ENCODE results near the gene DPYD.

The DPYD gene

GRCh38 chr1:97457446-97458089, 463.3 kb downstream of the DPYD start:
- DNase-seq (ENCODE audit: low read depth in 2 of 2, low spot score in 1 of 2) = no peak

- DNase-seq (ENCODE audit: low read depth in 2 of 2, low spot score in 1 of 2) = no peak
Measured at GRCh38 chr1:97451944-97452343, 468.9 kb downstream of the DPYD start.

GRCh38 chr1:97451046-97451826, 469.6 kb downstream of the DPYD start:
- no peak for DNase-seq (ENCODE audit: low read depth in 2 of 2, low spot score in 1 of 2)

- no peak for DNase-seq (ENCODE audit: low read depth in 2 of 2, low spot score in 1 of 2)
Measured at GRCh38 chr1:97441966-97442365, 478.9 kb downstream of the DPYD start.

GRCh38 chr1:97433824-97434177, 487.0 kb downstream of the DPYD start:
- no peak for DNase-seq (ENCODE audit: low read depth in 2 of 2, low spot score in 1 of 2)

- DNase-seq (ENCODE audit: low read depth in 2 of 2, low spot score in 1 of 2) = no peak
Measured at GRCh38 chr1:97433094-97433823, 487.6 kb downstream of the DPYD start.

GRCh38 chr1:97427371-97427770, 493.5 kb downstream of the DPYD start:
- no peak for DNase-seq (ENCODE audit: low read depth in 2 of 2, low spot score in 1 of 2)

- no peak for DNase-seq (ENCODE audit: low read depth in 2 of 2, low spot score in 1 of 2)
Measured at GRCh38 chr1:97424209-97424608, 496.6 kb downstream of the DPYD start.

GRCh38 chr1:97423403-97423802, 497.4 kb downstream of the DPYD start:
- no peak for DNase-seq (ENCODE audit: low read depth in 2 of 2, low spot score in 1 of 2)

GRCh38 chr1:97417661-97418060, 503.2 kb downstream of the DPYD start:
- DNase-seq (ENCODE audit: low read depth in 2 of 2, low spot score in 1 of 2) = no peak

- DNase-seq (ENCODE audit: low read depth in 2 of 2, low spot score in 1 of 2) = no peak
Measured at GRCh38 chr1:97414682-97415312, 506.0 kb downstream of the DPYD start.

- no peak for DNase-seq (ENCODE audit: low read depth in 2 of 2, low spot score in 1 of 2)
Measured at GRCh38 chr1:97412737-97413136, 508.1 kb downstream of the DPYD start.

GRCh38 chr1:97412166-97412565, 508.7 kb downstream of the DPYD start:
- no peak for DNase-seq (ENCODE audit: low read depth in 2 of 2, low spot score in 1 of 2)

- DNase-seq (ENCODE audit: low read depth in 2 of 2, low spot score in 1 of 2) = no peak
Measured at GRCh38 chr1:97396463-97396862, 524.4 kb downstream of the DPYD start.

GRCh38 chr1:97392701-97393100, 528.1 kb downstream of the DPYD start:
- DNase-seq (ENCODE audit: low read depth in 2 of 2, low spot score in 1 of 2) = no peak

GRCh38 chr1:97385536-97386277, 535.1 kb downstream of the DPYD start:
- no peak for DNase-seq (ENCODE audit: low read depth in 2 of 2, low spot score in 1 of 2)

- no peak for DNase-seq (ENCODE audit: low read depth in 2 of 2, low spot score in 1 of 2)
Measured at GRCh38 chr1:97384294-97384968, 536.4 kb downstream of the DPYD start.

- no peak for DNase-seq (ENCODE audit: low read depth in 2 of 2, low spot score in 1 of 2)
Measured at GRCh38 chr1:97383797-97384196, 537.0 kb downstream of the DPYD start.

- DNase-seq (ENCODE audit: low read depth in 2 of 2, low spot score in 1 of 2) = no peak
Measured at GRCh38 chr1:97382206-97382605, 538.6 kb downstream of the DPYD start.

- DNase-seq (ENCODE audit: low read depth in 2 of 2, low spot score in 1 of 2) = no peak
Measured at GRCh38 chr1:97379387-97380075, 541.3 kb downstream of the DPYD start.

Measured in stimulated activated CD8-positive, alpha-beta memory T cell treated with anti-CD3 and anti-CD28 coated beads, Interleukin-4, amount 100 ng/mL, for 4 hours (primary cell).